GM12892 (cell line): Measurements from ENCODE around the gene RPL36AL.

ENCODE experiments used
- POLR2AphosphoS5 ChIP-seq: IDR thresholded peaks from 2 replicates; pipeline ENCODE4 v1.6.1; 2011; ENCODE audit warnings: low read depth, low read length, control low read depth
- TAF1 ChIP-seq: IDR thresholded peaks from 2 replicates; pipeline ENCODE4 v1.6.1; 2011; ENCODE audit warnings: low read depth, mild to moderate bottlenecking, control low read depth, low read length, borderline replicate concordance

- TF ChIP-seq POLR2AphosphoS5 (no peak), TAF1 (no peak)
Measured at GRCh38 chr14:49637534-49638078, 17.2 kb upstream of the RPL36AL start.
